BJ (cell line): Measurements from ENCODE around the gene ADCY10. TPM values are rescaled to one million over a fixed set of nuclear protein-coding genes. Genes with fewer than 3 reads are reported as not detected.

Source experiments
- CTCF ChIA-PET: fragments of 350-600 bp; formaldehyde crosslinking; extraction: SDS; loops from one replicate; lab custom pipeline; 2021; ENCODE audit warnings: antibody characterized with exemption, inconsistent platforms; lab: Yijun Ruan, JAX
- POLR2A ChIA-PET: fragments of 300-600 bp; sonication (Branson Sonifier 250); formaldehyde crosslinking; extraction: SDS; loops from one replicate; lab custom pipeline; 2021; ENCODE audit warnings: antibody characterized with exemption; lab: Charles Lee
- DNase-seq: peaks from one replicate; pipeline ENCODE4 v3.0.0-alpha.2; 2011; ENCODE audit warnings: low read depth
- H3K27me3 ChIP-seq: 2 replicates; pipeline ENCODE4 v1.6.0; 2011; ENCODE audit warnings: low read length; ENCODE audit not compliant: control insufficient read depth, insufficient read depth
- H3K36me3 ChIP-seq: 2 replicates; pipeline ENCODE4 v1.5.1; 2011; ENCODE audit warnings: low read length; ENCODE audit not compliant: control insufficient read depth, insufficient read depth
- H3K4me3 ChIP-seq: 2 replicates; pipeline ENCODE4 v1.5.1; 2011; ENCODE audit warnings: low read depth, mild to moderate bottlenecking, control low read depth, low read length
- polyA plus RNA-seq: library from polyadenylated mRNA; depleted of rRNA; stranded (reverse); fragments of >200 nt; gene quantifications from 2 replicates; pipeline ENCODE4 v1.2.3, GENCODE V29; 2011
- TF ChIP-seq, protein P1 (sequence below): IDR thresholded peaks from 2 replicates; pipeline ENCODE4 v1.5.1; 2011; ENCODE audit warnings: low read depth, mild to moderate bottlenecking, control low read depth, inconsistent platforms, low read length, moderate library complexity; ENCODE audit not compliant: insufficient read depth

ADCY10 gene
- polyA plus RNA-seq, 1 experiment = 0.05 TPM

DNA sequence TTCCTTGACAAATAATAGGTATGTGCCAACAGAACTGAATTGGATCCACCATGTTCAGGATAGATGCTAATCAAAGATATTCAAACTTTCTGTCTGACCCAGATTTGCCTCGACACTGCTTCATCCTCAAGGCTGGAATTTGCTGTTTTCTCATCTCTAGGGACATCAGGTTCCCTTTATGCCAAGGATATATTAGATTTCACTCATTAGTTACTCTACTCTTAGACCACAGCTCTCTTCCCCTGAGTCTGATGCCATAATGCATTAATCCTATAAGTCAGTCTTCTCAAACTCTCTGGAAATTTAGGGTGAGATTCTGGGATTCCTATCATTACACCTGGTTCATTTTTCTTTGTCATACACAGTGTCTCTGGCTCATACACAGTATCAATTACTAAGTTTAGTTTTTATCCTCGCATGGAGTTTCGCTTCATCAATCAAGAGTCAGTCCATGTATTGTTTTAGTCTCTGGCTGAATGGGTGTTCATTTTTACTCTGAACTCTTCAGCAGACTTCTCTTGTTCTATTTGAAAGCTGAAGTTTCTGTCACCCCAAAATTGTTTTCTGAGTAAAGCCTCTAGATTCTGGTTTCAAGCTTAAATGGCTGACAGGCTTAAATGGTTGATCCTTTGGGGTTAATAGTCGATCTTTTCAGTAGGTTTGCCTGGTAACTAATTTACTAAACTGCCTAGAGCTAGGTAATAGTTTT is 13.3 kb upstream of the ADCY10 start:
- Histone ChIP-seq H3K27me3 (no peaks in the 10 kb centered on the region), H3K4me3 (no peak overlapping the region), H3K36me3 (no peaks in the 10 kb centered on the region)
- ChIA-PET POLR2A (interaction anchor here (0.6 kb wide), 1 partner anchor 891 kb away, joined by 3 read pairs; no protein-coding TSS in a partner anchor), CTCF (interaction anchor here (1.2 kb wide), 1 partner anchor 9 kb away, joined by 3 read pairs; no protein-coding TSS in a partner anchor)
- no peak for DNase-seq
- TF ChIP-seq, protein P1, sequence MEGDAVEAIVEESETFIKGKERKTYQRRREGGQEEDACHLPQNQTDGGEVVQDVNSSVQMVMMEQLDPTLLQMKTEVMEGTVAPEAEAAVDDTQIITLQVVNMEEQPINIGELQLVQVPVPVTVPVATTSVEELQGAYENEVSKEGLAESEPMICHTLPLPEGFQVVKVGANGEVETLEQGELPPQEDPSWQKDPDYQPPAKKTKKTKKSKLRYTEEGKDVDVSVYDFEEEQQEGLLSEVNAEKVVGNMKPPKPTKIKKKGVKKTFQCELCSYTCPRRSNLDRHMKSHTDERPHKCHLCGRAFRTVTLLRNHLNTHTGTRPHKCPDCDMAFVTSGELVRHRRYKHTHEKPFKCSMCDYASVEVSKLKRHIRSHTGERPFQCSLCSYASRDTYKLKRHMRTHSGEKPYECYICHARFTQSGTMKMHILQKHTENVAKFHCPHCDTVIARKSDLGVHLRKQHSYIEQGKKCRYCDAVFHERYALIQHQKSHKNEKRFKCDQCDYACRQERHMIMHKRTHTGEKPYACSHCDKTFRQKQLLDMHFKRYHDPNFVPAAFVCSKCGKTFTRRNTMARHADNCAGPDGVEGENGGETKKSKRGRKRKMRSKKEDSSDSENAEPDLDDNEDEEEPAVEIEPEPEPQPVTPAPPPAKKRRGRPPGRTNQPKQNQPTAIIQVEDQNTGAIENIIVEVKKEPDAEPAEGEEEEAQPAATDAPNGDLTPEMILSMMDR = no peak

DNA sequence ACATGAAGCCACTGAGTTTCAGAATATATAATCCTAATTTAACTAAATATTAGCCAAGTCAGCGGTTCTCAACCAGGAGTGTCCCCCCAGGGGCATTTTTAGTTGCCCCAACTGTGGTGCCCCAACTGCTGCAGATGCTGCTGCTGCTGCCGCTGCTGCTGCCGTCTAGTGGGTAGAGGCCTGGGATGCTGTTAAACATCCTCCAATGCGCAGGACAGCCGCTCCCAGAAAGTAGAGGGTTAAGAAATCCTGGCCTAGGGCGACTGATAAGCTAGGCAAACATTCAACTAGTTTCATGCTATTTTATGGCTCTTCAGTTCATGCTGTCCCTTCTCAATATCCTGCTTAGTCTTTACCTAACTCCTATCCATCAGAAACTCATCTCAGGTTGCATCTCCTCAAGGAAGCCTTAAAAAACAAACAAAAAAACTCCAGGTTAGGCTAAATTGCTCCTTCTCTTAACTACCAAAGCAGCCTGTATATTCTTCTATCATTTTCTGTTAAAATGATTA is 12.6 kb upstream of the ADCY10 start:
- no peak for DNase-seq
- Histone ChIP-seq H3K4me3 (no peak overlapping the region), H3K27me3 (no peaks in the 10 kb centered on the region), H3K36me3 (no peaks in the 10 kb centered on the region)
- TF ChIP-seq, protein P1 = no peak
- POLR2A ChIA-PET = no interaction called here
- CTCF ChIA-PET = no interaction called here

GRCh38 chr1:167924543-167925231 is 10.8 kb upstream of the ADCY10 start:
- POLR2A ChIA-PET = no interaction called here
- CTCF ChIA-PET = no interaction called here
- Histone ChIP-seq H3K27me3 (no peaks in the 10 kb centered on the region), H3K4me3 (no peak overlapping the region), H3K36me3 (no peaks in the 10 kb centered on the region)
- DNase-seq = no peak
- TF ChIP-seq, protein P1 = no peak

GRCh38 chr1:167924102-167924501 is 10.2 kb upstream of the ADCY10 start:
- H3K4me3 ChIP-seq = no peak overlapping the region
- CTCF ChIA-PET = interaction anchor here (0.6 to 0.8 kb wide), 2 partner anchors 19 to 45 kb away, joined by 3 read pairs; no protein-coding TSS in a partner anchor
- DNase-seq = no peak
- POLR2A ChIA-PET = no interaction called here
- no peaks in the 10 kb centered on the region for H3K36me3 ChIP-seq
- TF ChIP-seq, protein P1 = no peak
- no peaks in the 10 kb centered on the region for H3K27me3 ChIP-seq

GRCh38 chr1:167923324-167924056 is 9.6 kb upstream of the ADCY10 start:
- no peaks in the 10 kb centered on the region for H3K36me3 ChIP-seq
- DNase-seq = no peak
- H3K4me3 ChIP-seq = no peak overlapping the region
- TF ChIP-seq, protein P1 = no peak
- CTCF ChIA-PET = interaction anchor here (0.6 to 0.8 kb wide), 2 partner anchors 18 to 46 kb away, joined by 3 read pairs; no protein-coding TSS in a partner anchor
- POLR2A ChIA-PET = no interaction called here
- no peaks in the 10 kb centered on the region for H3K27me3 ChIP-seq
